Skin of body (tissue), 2 donors: ENCODE data around the gene BTF3L4. TPM values are rescaled to one million over a fixed set of nuclear protein-coding genes. Genes with fewer than 3 reads are reported as not detected.
"Not testable (repeated sequence)": the region's sequence is repeated elsewhere in the genome, so short reads cannot be mapped to it uniquely, and the experiment has no call there.

Source experiments
- DNase-seq: peaks from one replicate; lab custom pipeline; 2025; lab: John Stamatoyannopoulos, UW
- total RNA-seq: library from RNA; depleted of rRNA; stranded (reverse); fragments of >200 nt; gene quantifications from one replicate; pipeline ENCODE4 v1.2.3, GENCODE V29; 2014

BTF3L4 gene
- total RNA-seq = 40.2 TPM

GRCh38 chr1:52056163-52056936, at the start of gene BTF3L4:
TSS of gene BTF3L4 (plus strand) at chr1:52056295. CDS start at chr1:52059848, 3,553 bp downstream.
- DNase-seq = peak; percentile 92

DNA sequence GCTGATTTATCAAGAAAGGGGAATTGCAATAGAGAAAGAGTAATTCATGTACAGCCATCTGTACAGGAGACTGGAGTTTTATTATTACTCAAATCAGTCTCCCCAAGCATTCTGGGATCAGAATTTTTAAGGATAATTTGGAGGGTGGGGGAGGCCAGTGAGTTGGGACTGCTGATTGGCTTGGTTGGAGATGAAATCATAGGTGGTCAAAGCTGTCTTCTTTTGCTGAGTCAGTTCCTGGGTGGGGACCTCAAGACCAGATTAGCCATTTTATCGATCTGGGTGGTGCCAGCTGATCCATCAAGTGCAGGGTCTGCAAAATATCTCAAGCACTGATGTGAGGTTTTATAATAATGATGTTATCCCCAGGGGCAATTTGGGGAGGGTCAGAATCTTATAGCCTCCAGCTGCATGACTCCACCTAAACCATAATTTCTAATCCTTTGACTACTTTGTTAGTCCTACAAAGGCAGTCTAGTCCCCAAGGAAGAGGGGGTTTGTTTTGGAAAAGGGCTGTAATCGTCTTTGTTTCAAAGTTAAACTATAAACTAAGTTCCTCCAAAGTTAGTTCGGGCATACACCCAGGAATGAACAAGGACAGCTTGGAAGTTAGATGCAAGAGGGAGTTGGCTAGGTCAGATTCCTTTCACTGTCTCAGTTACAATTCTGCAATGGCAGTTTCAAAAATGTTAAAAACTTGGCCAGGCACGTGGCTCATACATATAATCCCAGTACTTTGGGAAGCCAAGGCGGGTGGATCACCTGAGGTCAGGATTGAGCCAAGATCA, 48.7 kb upstream of the BTF3L4 start:
- DNase-seq = peak; percentile 15

DNA sequence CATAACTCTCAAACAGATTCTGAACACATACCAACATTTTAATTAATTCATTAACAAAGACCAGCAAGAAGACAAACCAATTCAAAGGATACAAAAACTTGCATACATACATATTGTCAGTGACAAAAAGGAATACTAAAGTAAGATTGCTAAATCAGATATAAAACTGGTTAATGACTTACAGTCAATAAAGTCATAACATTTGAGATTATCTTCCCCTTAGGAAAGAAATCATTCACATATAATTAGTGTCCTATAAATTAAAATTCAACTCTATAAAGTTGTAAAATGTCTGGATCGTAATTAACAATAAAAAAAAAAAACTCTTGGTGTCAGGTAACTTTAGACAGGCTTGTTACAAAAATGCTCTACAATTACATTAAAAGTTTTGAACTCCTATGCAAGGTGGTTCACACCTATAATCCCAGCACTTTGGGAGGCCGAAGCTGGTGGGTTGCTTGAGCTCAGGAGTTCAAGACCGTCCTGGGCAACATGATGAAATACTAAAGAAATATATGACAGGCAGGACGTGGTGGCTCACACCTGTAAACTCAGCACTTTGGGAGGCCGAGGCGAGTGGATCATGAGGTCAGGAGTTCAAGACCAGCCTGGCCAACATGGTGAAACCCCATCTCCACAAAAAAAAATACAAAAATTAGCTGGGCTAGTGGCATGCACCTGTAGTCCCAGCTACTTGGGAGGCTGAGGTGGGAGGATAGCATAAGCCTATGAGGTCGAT, 47.9 kb upstream of the BTF3L4 start:
- DNase-seq = no peak

- no peak for DNase-seq
Observed at GRCh38 chr1:52022133-52022532, 34.0 kb upstream of the BTF3L4 start.

GRCh38 chr1:52026278-52026677, 29.8 kb upstream of the BTF3L4 start:
- no peak for DNase-seq

DNA sequence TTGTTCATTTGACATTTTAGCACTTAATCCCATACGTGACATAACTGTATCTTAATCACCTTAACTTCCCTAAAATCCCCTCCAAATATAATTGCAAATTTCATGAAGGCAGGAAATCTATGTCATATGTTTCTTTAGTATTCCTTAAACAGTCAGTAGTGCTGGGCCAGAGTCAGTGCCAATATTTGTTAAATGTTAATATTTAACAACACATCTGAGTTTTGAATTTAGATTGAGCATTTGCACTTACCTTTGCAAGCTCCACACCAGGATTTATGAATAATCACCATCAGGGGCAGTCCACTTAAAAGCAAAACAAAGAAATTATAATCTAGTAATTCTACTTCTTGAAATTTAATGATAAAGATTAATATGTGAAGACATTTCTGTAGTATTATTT, 27.8 kb upstream of the BTF3L4 start:
- no peak for DNase-seq

GRCh38 chr1:52028839-52029238, 27.3 kb upstream of the BTF3L4 start:
- not testable (repeated sequence) for DNase-seq

DNA sequence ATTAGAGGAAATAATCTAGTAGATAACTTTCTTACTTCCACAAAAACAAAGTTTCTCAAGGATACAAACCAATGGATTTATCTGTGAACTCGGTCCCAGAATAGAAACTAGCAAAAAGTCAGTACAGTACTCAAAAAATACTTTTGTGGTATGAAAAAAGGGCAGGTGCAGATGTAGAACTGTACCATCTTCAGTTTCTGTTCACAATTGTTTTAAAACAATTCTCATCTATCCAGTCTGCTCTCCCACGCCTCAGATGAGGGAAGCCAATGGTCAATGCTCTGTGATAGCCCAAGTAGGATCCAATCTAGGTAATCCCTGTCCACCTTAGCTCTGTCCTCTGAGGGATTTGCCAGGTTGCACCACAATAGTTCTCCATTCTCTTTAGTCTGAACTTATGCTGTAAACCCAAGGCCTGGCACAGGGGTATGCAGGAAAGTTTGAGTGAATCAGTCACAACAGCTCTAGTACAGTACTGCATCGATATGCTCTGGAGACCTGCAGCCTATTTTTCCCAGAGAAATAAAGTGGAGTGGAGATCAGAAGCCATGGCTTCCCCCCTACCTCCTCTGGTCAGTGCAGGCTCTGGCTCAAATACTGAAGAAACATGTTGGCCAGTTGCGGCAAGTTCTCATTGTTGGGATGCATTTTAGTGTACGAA, 23.8 kb upstream of the BTF3L4 start:
- no peak for DNase-seq

DNA sequence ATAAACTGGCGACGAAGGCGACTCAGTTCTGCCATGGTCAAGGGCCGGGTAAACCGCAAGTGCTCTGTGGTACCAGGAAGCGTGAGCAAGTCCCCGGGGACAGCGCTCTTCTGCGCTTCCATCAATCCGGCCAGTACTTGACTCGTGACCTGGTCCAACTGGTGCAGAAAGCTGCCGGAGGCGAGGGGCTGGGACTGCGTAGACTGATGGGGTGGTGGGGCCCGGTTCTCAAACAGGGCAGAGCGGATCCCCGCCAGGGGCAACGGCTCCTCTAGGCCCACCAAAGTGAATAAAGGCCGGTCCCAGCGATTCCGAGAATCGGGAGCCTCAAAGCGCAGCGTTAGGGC, 23.3 kb upstream of the BTF3L4 start:
- DNase-seq = no peak

DNA sequence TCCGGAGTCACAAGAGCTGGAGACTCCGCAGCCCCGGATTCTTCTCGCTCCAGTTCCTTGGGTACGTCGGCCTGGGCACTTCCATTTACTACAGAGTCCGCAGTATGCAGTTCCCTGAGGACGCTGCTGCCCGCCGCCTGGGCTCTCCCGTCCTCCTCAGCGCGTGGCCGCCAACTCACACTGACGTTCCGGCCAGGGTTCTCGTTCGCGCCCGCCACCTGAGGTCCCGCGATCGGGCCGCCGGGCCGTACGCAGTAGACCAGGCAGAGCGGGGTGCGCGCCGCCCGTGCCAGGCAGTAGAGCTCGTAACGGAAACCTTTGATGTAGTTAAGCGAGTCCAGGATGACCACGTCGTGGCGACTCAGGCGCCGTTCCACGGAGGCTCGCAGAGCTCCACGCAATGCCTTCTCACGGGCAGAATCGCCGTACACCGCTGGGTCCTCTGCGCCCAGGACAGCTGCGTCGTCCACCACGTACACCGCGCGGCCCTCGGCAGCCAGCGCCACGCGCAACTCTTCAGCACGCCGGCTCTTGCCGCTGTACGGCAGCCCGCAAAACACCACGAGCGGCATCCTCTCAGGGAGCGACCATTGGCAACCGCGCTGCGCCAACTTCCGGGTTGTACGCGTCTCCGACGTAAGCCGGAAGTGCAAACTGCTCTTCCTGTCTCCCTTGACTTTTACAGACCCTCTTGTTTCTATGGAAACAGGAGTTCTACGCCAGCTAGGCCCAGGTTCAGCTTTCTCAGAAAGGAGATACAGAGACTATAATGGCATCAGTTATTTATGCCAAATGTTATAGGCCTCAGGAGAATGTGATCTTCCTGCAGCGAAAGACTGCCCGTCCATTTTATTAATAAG, 22.7 kb upstream of the BTF3L4 start, which contains the start of gene KTI12:
Gene KTI12, minus strand, starts transcription at position 621 of the 860 bp plus-strand sequence. Its CDS starts 49 bp downstream, at position 572.
- peak; percentile 89 for DNase-seq

DNA sequence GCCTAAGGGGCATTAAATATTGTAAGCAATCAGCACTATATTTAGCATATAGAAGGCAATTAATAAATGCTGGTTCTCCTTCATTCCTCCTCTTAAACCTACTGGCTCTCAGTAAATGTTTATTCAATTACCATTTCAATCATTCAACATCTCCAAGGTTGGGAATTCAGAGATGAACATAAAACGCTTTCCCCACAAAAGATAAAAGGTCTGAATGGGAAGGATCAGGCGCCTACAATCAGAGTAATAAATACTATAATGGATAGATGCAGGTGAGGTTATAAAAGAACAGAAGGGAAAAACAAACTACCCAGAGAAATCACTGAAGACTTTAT, 22.1 kb upstream of the BTF3L4 start:
- no peak for DNase-seq

GRCh38 chr1:52037402-52037814, 18.7 kb upstream of the BTF3L4 start:
- no peak for DNase-seq

GRCh38 chr1:52037909-52038308, 18.2 kb upstream of the BTF3L4 start:
- no peak for DNase-seq

DNA sequence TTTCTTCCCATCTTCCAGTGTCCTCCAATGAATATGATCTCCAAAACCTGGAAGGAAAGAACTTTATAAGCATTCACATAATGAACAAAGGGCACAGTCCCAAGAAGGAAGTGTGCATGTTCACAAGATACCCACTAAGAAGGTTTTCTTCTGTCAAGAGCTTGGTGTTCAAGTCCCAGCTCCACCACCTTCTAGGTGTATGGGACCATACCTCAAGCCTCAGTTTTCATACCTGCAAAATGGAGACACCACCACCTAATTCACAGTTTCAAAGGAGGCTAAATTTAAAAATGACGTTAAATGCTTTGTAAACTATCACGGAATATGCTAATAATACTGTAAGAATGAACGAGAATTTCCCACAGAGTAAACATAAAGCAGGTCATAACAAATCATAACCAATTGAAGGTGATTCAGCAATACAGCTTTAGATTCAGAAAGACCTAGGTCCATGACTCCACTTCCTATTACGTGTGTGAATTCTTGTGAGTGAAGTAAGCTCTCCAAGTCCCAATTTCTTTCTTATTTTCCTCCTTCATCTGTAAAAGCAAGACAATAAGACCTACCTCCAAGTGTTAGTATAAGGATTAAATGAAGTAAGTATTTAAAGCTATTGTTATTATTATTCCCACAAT, 14.4 kb upstream of the BTF3L4 start:
- no peak for DNase-seq

DNA sequence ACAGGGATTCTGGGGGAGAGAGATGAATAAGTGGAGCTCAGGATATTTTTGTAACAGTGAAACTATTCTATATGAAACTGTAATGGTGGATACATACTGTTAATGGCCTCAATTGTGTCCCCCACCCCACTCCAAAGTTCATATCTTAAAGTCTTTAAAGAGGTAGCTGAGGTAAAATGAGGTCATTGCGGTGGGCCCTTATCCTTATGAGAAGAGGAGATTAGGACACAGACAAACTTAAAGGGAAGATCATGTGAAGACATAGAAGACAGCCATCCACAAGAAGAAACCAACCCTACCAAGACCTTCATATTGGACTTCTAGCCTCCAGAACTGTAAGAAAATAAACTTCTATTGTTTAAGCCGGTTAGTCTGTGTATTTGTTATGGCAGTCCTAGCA, 10.9 kb upstream of the BTF3L4 start:
- DNase-seq = no peak

DNA sequence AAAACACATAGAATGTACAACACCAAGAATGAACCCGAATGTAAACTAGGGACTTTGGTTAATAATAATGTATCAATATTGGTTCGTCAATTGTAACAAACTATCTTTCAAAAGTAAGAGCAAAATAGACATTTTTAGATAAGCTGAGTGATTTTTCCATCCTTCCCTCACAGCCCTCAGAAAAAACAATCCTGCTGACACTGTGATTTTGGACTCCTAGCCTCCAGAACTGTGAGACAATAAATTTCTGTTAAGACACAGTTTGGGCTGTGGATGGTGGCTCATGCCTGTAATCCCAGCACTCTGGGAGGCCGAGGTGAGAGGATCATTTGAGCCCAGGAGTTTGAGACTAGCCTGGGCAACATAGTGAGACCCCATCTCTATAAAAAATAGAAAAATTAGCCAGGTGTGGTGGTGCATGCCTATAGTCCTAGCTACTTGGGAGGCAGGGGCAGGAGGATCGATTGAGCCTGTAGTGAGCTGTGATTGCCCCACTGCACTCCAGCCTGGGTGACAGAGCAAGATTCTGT, 10.4 kb upstream of the BTF3L4 start:
- not testable (repeated sequence) for DNase-seq

DNA sequence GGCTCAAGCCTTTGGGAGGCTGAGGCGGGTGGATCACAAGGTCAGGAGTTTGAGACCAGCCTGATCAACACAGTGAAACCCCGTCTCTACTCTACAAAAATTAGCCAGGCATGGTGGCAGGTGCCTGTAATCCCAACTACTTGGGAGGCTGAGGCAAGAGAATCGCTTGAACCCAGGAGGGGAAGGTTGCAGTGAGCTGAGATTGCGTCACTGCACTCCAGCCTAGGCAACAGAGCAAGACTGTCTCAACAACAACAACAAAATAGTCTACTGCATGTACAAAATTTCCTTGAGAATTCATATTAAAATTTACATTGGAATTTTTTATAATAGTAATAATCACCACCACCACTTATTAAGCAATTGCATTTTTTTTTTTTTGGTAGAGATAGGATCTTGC, 6.8 kb upstream of the BTF3L4 start:
- DNase-seq = not testable (repeated sequence)

GRCh38 chr1:52053862-52054261, 2.2 kb upstream of the BTF3L4 start:
- DNase-seq = no peak

- no peak for DNase-seq
Observed at GRCh38 chr1:52054496-52055065, 1.5 kb upstream of the BTF3L4 start.
